GM21723 (cell line): ENCODE results near the gene PLXNA2.

Experiments
- ATAC-seq: cut with Tn5 transposase; IDR thresholded peaks from one replicate; pipeline ENCODE4 v1.9.1; 2021; ENCODE audit warnings: mild to moderate bottlenecking, moderate library complexity; ENCODE audit not compliant: unreplicated experiment

Gene PLXNA2

GRCh38 chr1:208265525-208265924 is 21.3 kb upstream of the PLXNA2 start:
- ATAC-seq: no peak

GRCh38 chr1:208265122-208265469 is 20.9 kb upstream of the PLXNA2 start:
- no peak for ATAC-seq

GRCh38 chr1:208264469-208265121 is 20.4 kb upstream of the PLXNA2 start:
- ATAC-seq: no peak

- ATAC-seq: no peak
These were observed 17.7 kb upstream of the PLXNA2 start for GRCh38 chr1:208261874-208262273.

GRCh38 chr1:208258277-208258676 is 14.1 kb upstream of the PLXNA2 start:
- ATAC-seq: no peak

GRCh38 chr1:208257351-208257750 is 13.2 kb upstream of the PLXNA2 start:
- ATAC-seq: no peak

- no peak for ATAC-seq
These were observed 12.4 kb upstream of the PLXNA2 start for GRCh38 chr1:208256556-208256955.

- no peak for ATAC-seq
These were observed 11.9 kb upstream of the PLXNA2 start for GRCh38 chr1:208256091-208256490.

GRCh38 chr1:208254862-208255261 is 10.7 kb upstream of the PLXNA2 start:
- ATAC-seq: no peak

- ATAC-seq: no peak
These were observed 10.2 kb upstream of the PLXNA2 start for GRCh38 chr1:208254376-208254775.

GRCh38 chr1:208252836-208253576 is 8.8 kb upstream of the PLXNA2 start:
- ATAC-seq: no peak

GRCh38 chr1:208251911-208252835 is 8.0 kb upstream of the PLXNA2 start:
- no peak for ATAC-seq

- ATAC-seq: no peak
These were observed 6.8 kb upstream of the PLXNA2 start for GRCh38 chr1:208251015-208251414.

GRCh38 chr1:208250613-208251012 is 6.4 kb upstream of the PLXNA2 start:
- ATAC-seq: no peak

GRCh38 chr1:208248991-208249696 is 5.0 kb upstream of the PLXNA2 start:
- no peak for ATAC-seq

- no peak for ATAC-seq
These were observed 4.2 kb upstream of the PLXNA2 start for GRCh38 chr1:208248307-208248801.

- ATAC-seq: no peak
These were observed 3.5 kb upstream of the PLXNA2 start for GRCh38 chr1:208247696-208248095.

GRCh38 chr1:208245185-208245705 is 1.1 kb upstream of the PLXNA2 start:
- ATAC-seq: peak; percentile 69

- no peak for ATAC-seq
These were observed 637 bp downstream of the PLXNA2 start for GRCh38 chr1:208243527-208243966.

- no peak for ATAC-seq
These were observed 1.1 kb downstream of the PLXNA2 start for GRCh38 chr1:208242941-208243526.
